GM21576 (cell line): Measurements from ENCODE around the gene NANOS1.

Experiments
- ATAC-seq: cut with Tn5 transposase; IDR thresholded peaks from one replicate; pipeline ENCODE4 v1.9.1; 2021; ENCODE audit warnings: mild to moderate bottlenecking, moderate library complexity; ENCODE audit not compliant: unreplicated experiment

Gene NANOS1

GRCh38 chr10:119029613-119030420 is at the start of gene NANOS1:
TSS of gene NANOS1 (plus strand) at chr10:119029714. CDS start at chr10:119029802, 88 bp downstream.
- peak; percentile 16 for ATAC-seq

DNA sequence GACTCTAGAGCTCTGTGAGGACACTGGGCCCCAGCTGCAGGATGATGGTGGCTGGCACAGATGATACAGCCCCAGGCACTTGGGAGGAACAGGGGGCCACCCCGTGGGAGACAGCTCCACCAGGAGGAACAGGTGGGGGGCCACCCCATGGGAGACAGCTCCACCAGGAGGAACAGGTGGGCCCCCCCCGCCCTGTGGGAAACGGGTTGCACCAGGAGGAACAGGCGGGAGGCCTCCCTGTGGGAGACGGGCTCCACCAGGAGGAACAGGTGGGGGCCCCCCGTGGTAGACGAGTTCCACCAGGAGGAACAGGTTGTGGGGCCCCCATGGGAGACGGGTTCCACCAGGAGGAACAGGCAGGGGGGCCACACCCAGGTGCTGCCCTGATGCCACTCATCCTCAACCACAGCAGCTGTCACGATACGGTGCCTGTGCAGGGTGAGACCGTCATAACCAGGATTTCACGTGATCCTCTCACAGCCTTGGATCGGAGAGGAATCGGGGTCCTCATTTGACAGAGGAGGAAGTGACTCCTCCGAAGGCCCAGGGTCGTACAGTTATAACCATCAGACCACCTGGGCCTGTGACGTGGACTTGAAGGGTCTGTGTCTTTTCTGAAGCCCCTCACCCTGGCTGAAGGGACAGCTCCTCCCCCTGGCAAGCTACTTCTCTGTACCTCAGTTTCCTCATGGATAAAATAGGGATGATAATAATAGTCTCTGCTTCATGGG is 49.2 kb upstream of the NANOS1 start:
- no peak for ATAC-seq

GRCh38 chr10:118980870-118981269 is 48.6 kb upstream of the NANOS1 start:
- ATAC-seq: no peak

- ATAC-seq: no peak
These were observed 47.6 kb upstream of the NANOS1 start for GRCh38 chr10:118981946-118982345.

GRCh38 chr10:118982366-118982765 is 47.1 kb upstream of the NANOS1 start:
- ATAC-seq: no peak

- ATAC-seq: no peak
These were observed 46.3 kb upstream of the NANOS1 start for GRCh38 chr10:118983263-118983662.

DNA sequence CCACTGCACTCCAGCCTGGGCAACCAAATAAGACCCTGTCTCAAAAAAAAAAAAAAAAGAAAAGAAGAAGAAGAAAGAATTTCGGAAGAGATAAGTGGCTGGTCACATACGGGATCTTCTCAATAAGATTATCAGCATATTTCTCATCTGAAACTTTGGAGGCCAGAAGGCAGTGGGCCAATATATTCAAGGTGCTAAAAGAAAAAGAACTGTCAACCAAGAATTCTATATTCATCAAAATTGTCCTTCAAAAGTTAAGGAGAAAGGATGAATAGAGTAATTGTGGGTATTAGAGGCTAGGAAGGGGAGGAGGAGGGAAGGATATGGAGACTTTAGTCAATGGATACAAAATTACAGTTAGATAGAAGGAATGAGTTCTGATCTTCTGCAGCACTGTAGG is 43.9 kb upstream of the NANOS1 start:
- ATAC-seq: no peak

GRCh38 chr10:118986815-118987790 is 42.4 kb upstream of the NANOS1 start:
- ATAC-seq: peak; percentile 64

GRCh38 chr10:118990326-118990725 is 39.2 kb upstream of the NANOS1 start:
- ATAC-seq: no peak

GRCh38 chr10:118992496-118992895 is 37.0 kb upstream of the NANOS1 start:
- no peak for ATAC-seq

GRCh38 chr10:118993214-118993613 is 36.3 kb upstream of the NANOS1 start:
- ATAC-seq: no peak

DNA sequence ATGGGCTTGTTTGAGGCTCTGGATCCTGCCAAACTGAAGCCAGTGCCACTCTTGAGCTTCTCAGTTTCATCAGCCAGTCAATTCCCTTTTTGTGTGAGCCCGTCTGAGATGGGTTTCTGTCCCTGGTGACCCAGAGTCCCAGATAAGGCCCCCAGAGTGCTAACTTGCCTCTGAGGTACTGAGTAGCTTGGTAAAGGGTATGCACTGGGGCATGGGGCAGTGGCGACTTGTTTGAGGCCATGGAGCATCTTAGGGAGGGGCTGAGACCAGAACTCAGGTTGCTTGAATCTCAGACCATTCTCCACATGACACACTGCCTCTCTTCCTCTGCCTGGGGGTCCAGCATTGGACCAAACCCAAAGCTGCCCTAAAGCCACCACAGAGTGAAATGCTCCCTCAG is 35.2 kb upstream of the NANOS1 start:
- no peak for ATAC-seq

GRCh38 chr10:118995739-118996138 is 33.8 kb upstream of the NANOS1 start:
- ATAC-seq: no peak

DNA sequence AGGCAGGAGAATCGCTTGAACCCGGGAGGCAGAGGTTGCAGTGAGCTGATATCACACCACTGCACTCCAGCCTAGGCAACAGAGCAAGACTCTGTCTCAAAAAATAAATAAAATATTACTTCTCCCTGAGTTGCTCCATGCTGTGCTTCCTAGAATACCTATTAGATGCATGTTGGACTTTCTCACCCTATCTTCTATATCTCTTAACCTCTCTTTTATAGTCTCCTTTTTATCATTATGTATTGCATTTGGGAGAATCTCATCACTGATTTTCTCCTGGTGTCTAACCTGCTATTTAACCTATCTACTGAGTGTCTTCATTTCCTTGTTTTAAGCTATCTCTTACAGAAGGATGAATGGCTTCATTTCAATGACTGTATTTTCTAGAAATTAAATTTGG is 32.1 kb upstream of the NANOS1 start:
- ATAC-seq: no peak

DNA sequence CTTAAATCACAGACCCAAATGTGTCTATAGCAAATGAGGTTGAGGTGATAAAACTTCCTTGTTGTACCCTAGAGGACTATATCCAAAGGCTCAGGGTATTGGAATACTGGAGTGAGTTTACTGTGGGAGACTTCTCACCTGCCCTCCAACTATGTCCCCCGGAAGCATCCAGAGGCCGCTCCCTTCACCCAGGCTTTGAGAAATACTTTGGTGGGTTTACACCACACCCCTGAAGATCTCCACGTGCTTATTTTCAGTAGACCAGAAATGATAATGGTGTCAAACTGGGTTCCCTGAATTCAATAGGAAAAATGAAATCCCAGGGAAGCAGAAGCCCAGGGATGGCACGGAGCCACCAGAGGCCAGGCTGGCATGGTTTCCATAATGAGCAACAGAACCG is 31.3 kb upstream of the NANOS1 start:
- ATAC-seq: no peak

DNA sequence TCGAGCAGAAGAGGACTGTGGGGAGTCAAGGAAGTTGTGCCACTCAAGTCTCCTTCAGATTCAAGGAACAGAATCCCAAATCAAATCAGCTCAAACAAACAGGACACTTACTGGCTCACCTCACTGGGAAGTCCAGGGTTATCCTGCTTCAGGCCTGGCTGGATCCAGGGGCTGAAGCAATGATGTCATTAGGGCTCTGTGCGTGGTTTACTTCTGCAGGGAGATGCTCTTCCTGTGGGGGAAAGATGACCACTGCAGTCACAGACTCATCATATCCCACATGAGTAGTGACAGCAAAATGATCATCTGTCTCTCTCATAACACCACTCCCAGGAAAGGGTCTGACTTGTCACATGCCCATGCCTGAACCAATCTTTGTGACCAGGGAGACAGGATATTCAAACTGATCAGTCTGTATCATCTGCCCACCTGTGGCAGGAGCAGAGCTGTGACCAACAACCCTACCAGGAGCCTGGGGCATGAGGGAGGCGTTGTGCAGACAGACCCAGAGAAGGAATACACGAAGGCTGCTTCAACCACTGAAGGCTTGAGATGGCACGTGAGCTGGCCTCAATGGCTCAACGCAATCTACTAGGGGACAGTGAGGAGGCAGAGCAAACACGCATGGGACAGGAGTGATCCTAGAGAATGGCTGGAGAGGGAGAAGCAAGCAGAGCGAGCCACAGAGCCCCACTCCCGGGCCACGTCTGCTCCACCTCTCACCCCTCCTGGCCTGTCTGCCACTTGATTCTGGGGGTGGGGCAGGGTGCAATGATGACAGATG is 27.6 kb upstream of the NANOS1 start:
- ATAC-seq: no peak

DNA sequence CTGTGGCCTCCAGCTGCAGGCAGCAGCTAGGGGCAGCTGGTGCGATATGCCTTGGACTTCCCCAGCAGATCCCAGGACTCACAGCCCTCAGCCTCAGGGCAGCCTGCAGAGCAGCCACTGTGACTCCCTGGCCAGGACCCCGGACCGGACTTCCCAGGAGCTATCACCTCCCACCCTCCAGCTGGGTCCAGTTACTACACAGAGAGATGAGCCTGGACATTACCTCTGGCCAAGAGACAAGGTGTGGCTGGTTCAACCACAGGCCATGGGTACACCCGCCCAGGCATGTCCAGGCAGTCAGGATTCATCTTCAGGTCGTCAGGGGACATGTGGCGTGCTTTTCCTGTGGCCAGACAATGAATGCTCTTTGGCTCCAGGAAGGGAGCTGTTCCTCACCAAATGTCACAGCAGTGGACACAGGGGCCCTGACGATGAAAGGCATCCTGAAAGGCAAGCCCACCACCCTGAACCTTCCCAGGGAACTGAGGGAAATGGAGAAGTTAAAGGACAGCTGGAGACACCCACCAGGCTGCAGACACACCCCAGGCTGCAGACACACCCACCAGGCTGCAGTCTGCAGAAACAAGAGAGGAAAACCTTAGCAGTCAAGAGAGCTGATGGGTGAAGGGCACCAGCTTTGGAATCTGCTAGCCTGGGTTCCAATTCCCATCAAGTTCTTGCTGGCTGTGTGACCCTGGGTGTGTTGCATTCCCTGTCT is 25.8 kb upstream of the NANOS1 start:
- no peak for ATAC-seq

DNA sequence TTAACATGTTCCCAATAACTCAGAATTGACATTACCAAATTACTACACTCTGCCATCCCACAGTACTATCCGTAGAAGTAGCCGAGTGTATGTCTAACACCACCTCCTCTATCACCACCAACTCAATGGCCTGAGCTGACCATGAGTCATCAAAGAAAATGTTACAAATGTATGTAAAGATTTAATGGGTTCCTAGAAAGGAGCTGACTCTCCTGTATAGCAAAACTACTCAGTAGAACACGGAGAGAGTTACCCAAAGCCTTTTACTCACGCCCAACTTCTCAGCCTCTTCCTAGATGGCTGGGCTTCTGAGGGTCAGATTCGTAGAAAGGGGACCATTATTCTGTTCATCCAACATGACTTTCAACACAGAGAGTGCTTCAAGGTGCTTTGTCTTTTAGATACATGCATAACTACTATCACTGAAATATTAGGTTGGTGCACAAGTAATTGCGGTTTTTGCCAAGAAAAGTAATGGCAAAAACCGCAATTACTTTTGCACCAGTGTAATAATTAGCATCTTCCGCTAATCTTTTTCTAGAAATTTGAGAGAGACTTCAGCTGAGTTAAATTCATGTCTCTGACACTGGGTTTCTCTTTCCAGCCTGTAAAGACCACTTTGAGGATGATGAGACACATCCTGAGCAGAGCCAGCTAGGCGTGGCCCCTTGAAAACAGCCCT is 24.0 kb upstream of the NANOS1 start:
- ATAC-seq: no peak
